Measurements from ENCODE around the gene ANKRD53.

- TF ChIP-seq BHLHE40 (IDR thresholded peaks at IDR 0.05; ENCODE audit: borderline replicate concordance) (no peak), FOXA1 (IDR thresholded peaks at IDR 0.05) (no peak), SP1 (IDR thresholded peaks at IDR 0.05) (no peak), ARNT (IDR thresholded peaks at IDR 0.05) (no peak), SUZ12 (IDR thresholded peaks at IDR 0.05) (no peak), CTBP1 (IDR thresholded peaks at IDR 0.05; ENCODE audit: borderline replicate concordance) (no peak), FOXK2 (IDR thresholded peaks at IDR 0.05) (no peak), TARDBP (IDR thresholded peaks at IDR 0.05) (no peak), LEF1 (IDR thresholded peaks at IDR 0.05; ENCODE audit: borderline replicate concordance) (no peak), PKNOX1 (IDR thresholded peaks at IDR 0.05) (no peak), FOXM1 (IDR thresholded peaks at IDR 0.05; ENCODE audit: borderline replicate concordance) (no peak), ELF4 (IDR thresholded peaks at IDR 0.05) (no peak), HDGF (IDR thresholded peaks at IDR 0.05; ENCODE audit: borderline replicate concordance) (no peak)
Measured at GRCh38 chr2:70962885-70963878, 15.2 kb upstream of the ANKRD53 start.
